GM18517 (cell line): ENCODE data around the gene LAMA2.

Experiments used
- ATAC-seq: cut with Tn5 transposase; IDR thresholded peaks from one replicate; pipeline ENCODE4 v1.9.1; 2021; ENCODE audit warnings: mild to moderate bottlenecking, moderate library complexity; ENCODE audit not compliant: unreplicated experiment

The LAMA2 gene

GRCh38 chr6:129252377-129253071, 369.6 kb downstream of the LAMA2 start:
- no peak for ATAC-seq

- no peak for ATAC-seq
Measured at GRCh38 chr6:129253242-129253641, 370.3 kb downstream of the LAMA2 start.

- no peak for ATAC-seq
Measured at GRCh38 chr6:129253727-129254126, 370.8 kb downstream of the LAMA2 start.

GRCh38 chr6:129257196-129257595, 374.3 kb downstream of the LAMA2 start:
- ATAC-seq = no peak

GRCh38 chr6:129262661-129263060, 379.7 kb downstream of the LAMA2 start:
- ATAC-seq = no peak

GRCh38 chr6:129263176-129263575, 380.2 kb downstream of the LAMA2 start:
- ATAC-seq = no peak

- ATAC-seq = no peak
Measured at GRCh38 chr6:129264480-129265045, 381.6 kb downstream of the LAMA2 start.

- no peak for ATAC-seq
Measured at GRCh38 chr6:129267028-129267427, 384.1 kb downstream of the LAMA2 start.

GRCh38 chr6:129269076-129269475, 386.1 kb downstream of the LAMA2 start:
- ATAC-seq = no peak

GRCh38 chr6:129269891-129270290, 387.0 kb downstream of the LAMA2 start:
- no peak for ATAC-seq

- ATAC-seq = no peak
Measured at GRCh38 chr6:129270450-129270849, 387.5 kb downstream of the LAMA2 start.

GRCh38 chr6:129273161-129273560, 390.2 kb downstream of the LAMA2 start:
- ATAC-seq = no peak

- ATAC-seq = no peak
Measured at GRCh38 chr6:129276461-129276860, 393.5 kb downstream of the LAMA2 start.

- no peak for ATAC-seq
Measured at GRCh38 chr6:129276986-129277385, 394.0 kb downstream of the LAMA2 start.

GRCh38 chr6:129279343-129280292, 396.7 kb downstream of the LAMA2 start:
- ATAC-seq = no peak

- ATAC-seq = no peak
Measured at GRCh38 chr6:129280293-129280644, 397.3 kb downstream of the LAMA2 start.

GRCh38 chr6:129280749-129281148, 397.8 kb downstream of the LAMA2 start:
- no peak for ATAC-seq

- no peak for ATAC-seq
Measured at GRCh38 chr6:129281168-129281796, 398.3 kb downstream of the LAMA2 start.

- ATAC-seq = no peak
Measured at GRCh38 chr6:129282019-129282418, 399.1 kb downstream of the LAMA2 start.

GRCh38 chr6:129284225-129284624, 401.3 kb downstream of the LAMA2 start:
- ATAC-seq = no peak
